Adrenal gland (tissue), 12 donors: ENCODE results near the gene VSIG10. TPM values are rescaled to one million over a fixed set of nuclear protein-coding genes. Genes with fewer than 3 reads are reported as not detected.

ENCODE experiments used
- DNase-seq, 7 donors: peaks; one replicate each; pipeline ENCODE4 v3.0.0-alpha.2; 2019 to 2020
- H3K27ac ChIP-seq, 5 donors: fragments of 200-600 bp; sonication (generic) in 4 of 5; 1 replicate in 3 of 5; 2 replicates in 2 of 5; pipeline versions ENCODE4 v1.5.1 to v1.8.0; 2016 to 2020; ENCODE audit warnings: mild to moderate bottlenecking in 1 of 5
- H3K27me3 ChIP-seq: fragments of 200-600 bp; 2 replicates; pipeline ENCODE4 v1.8.0; 2021
- H3K36me3 ChIP-seq, 2 donors: fragments of 200-600 bp; replicated peaks in 1 of 2; 1 replicate in 1 of 2; 2 replicates in 1 of 2; pipeline versions ENCODE4 v1.5.1 to v1.8.0; 2018 to 2022
- H3K4me1 ChIP-seq, 2 donors: fragments of 200-600 bp; replicated peaks in 1 of 2; 1 replicate in 1 of 2; 2 replicates in 1 of 2; pipeline versions ENCODE4 v1.5.1 to v1.8.0; 2018 to 2021
- H3K4me3 ChIP-seq, 4 donors: fragments of 200-600 bp; sonication (generic) in 3 of 4; one replicate each; pipeline ENCODE4 v1.5.1; 2016 to 2018
- H3K9me3 ChIP-seq, 3 donors: fragments of 200-600 bp; sonication (generic) in 1 of 3; replicated peaks in 1 of 3; 1 replicate in 2 of 3; 2 replicates in 1 of 3; pipeline versions ENCODE4 v1.5.1 to v1.8.0; 2016 to 2021
- POLR2A ChIP-seq, 2 donors: fragments of 450-650 bp; IDR thresholded peaks; one replicate each; pipeline ENCODE4 v1.6.1; 2017; ENCODE audit warnings: antibody characterized with exemption in 2 of 2, mild to moderate bottlenecking in 2 of 2, moderate library complexity in 1 of 2
- WGBS, 4 donors: extraction: QIAGEN DNeasy Blood & Tissue Kit in 2 of 4; methylation state at CpG; one replicate each; pipeline versions ENCODE4 v1.1.5 to v1.1.7; 2013 to 2017; 5-methylcytosine and 5-hydroxymethylcytosine counted together
- intact Hi-C, 2 donors: fragments of 100-400 bp; cut with DNase I; formaldehyde crosslinking; loops; one replicate each; pipeline versions ENCODE4 v1.14.1 to v1.15.0; 2022 to 2023
- polyA plus RNA-seq, 3 donors: library from polyadenylated mRNA; stranded (reverse); fragments of 200-250 nt in 2 of 3; fragments of 350-450 nt in 1 of 3; fragmentation: Illumina TruSeq in 1 of 3; extraction: RNeasy Lipid Tissue Mini Kit (QIAGEN cat#74804) in 1 of 3; gene quantifications; one replicate each; pipeline ENCODE4 v1.2.3, GENCODE V29; 2013 to 2014
- total RNA-seq, 9 donors: library from RNA; depleted of rRNA in 4 of 9; stranded (reverse); fragments of >200 nt in 4 of 9; fragments of 120-200 nt in 1 of 9; fragmentation: NEBNext Ultra II Directional in 1 of 9; extraction: Animal tissue kit (Norgen Biotek cat#: 25700) in 1 of 9; gene quantifications; one replicate each; pipeline versions ENCODE4 v1.1.0 to v1.2.4, GENCODE V29; 2013 to 2023
- TF ChIP-seq, protein P1 (sequence below), 6 experiments: fragments of 450-650 bp in 4 of 6; fragments of 200-600 bp in 2 of 6; sonication (generic) in 1 of 6; IDR thresholded peaks; 1 replicate in 5 of 6; 2 replicates in 1 of 6; pipeline versions ENCODE4 v1.5.1 to v1.8.0; 2016 to 2021; ENCODE audit warnings: antibody characterized with exemption in 6 of 6, mild to moderate bottlenecking in 2 of 6, moderate library complexity in 1 of 6
- donor health status: healthy with polysubstance abuse.
- donor health status: Bipolar disorder and iron deficiency.
- donor health status: DM: yes; HTN: yes; CAD: no.
- donor health status: DM: no; HTN: no; CAD: no.
- donor health status: DM: no; HTN: no; CAD: no.
- donor health status: DM: yes; HTN: yes; CAD: no.

Gene VSIG10
- total and polyA plus RNA-seq, 12 donors: 22.6 to 87.6 (median 53.0) TPM

- H3K4me3 ChIP-seq: peak overlapping the region in 1 of 4 donors; percentile 10
- 27 to 41% (median 38%) methylated on average over 6 to 14 of the region's 14 CpGs for WGBS, 4 donors
- H3K4me1 ChIP-seq: peaks cover 10 to 47% of the 10 kb centered on the region in 2 donors
- DNase-seq: peak; percentile 79 to 98 (median 94)
- TF ChIP-seq, protein P1, sequence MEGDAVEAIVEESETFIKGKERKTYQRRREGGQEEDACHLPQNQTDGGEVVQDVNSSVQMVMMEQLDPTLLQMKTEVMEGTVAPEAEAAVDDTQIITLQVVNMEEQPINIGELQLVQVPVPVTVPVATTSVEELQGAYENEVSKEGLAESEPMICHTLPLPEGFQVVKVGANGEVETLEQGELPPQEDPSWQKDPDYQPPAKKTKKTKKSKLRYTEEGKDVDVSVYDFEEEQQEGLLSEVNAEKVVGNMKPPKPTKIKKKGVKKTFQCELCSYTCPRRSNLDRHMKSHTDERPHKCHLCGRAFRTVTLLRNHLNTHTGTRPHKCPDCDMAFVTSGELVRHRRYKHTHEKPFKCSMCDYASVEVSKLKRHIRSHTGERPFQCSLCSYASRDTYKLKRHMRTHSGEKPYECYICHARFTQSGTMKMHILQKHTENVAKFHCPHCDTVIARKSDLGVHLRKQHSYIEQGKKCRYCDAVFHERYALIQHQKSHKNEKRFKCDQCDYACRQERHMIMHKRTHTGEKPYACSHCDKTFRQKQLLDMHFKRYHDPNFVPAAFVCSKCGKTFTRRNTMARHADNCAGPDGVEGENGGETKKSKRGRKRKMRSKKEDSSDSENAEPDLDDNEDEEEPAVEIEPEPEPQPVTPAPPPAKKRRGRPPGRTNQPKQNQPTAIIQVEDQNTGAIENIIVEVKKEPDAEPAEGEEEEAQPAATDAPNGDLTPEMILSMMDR (IDR thresholded peaks at IDR 0.05): no peak
- peak in 1 of 2 donors; percentile 62 for TF ChIP-seq POLR2A (IDR thresholded peaks at IDR 0.05)
- H3K9me3 ChIP-seq: no peaks in the 10 kb centered on the region
- H3K27ac ChIP-seq: peak overlapping the region; percentile 67 to 91 (median 76)
- no peaks in the 10 kb centered on the region for H3K27me3 ChIP-seq
- intact Hi-C loops: no loop called here
- peaks cover 0 to 27% of the 10 kb centered on the region in 2 donors for H3K36me3 ChIP-seq
These were observed 51.3 kb downstream of the VSIG10 start for GRCh38 chr12:118052324-118053070.

GRCh38 chr12:118050972-118051910 lies 52.6 kb downstream of the VSIG10 start:
- H3K27ac ChIP-seq: peak overlapping the region; percentile 67 to 91 (median 76)
- DNase-seq: no peak
- H3K36me3 ChIP-seq: peaks cover 0 to 27% of the 10 kb centered on the region in 2 donors
- no peak overlapping the region for H3K4me3 ChIP-seq
- no peaks in the 10 kb centered on the region for H3K27me3 ChIP-seq
- TF ChIP-seq, protein P1 (IDR thresholded peaks at IDR 0.05): peak in 1 of 6 experiments; percentile 15
- TF ChIP-seq POLR2A (IDR thresholded peaks at IDR 0.05): no peak
- WGBS, 4 donors: 75 to 88% (median 82%) methylated on average over 12 of the region's 12 CpGs
- H3K4me1 ChIP-seq: peaks cover 10 to 50% of the 10 kb centered on the region in 2 donors
- intact Hi-C loops: no loop called here
- H3K9me3 ChIP-seq: no peaks in the 10 kb centered on the region

DNA sequence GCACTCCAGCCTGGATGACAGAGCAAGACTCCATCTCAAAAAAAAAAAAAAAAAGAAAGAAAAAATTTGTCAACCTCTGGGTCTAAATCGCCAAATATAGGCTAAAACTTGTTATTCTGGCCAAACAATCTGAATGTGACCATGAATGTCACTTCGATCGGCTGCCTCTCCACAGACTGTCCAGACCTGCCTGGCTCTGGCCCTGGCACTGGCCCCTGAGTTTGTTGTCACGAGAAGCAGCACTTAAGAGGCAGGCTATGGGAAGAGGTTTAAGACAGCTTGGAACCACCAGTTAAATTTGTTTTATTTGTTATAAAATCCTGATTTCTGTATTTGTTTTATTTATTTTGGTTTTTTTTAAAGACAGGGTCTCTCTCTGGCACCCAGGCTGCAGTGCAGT lies 57.4 kb downstream of the VSIG10 start:
- H3K4me3 ChIP-seq: no peak overlapping the region
- H3K36me3 ChIP-seq: peaks cover 0 to 64% of the 10 kb centered on the region in 2 donors
- no peaks in the 10 kb centered on the region for H3K27me3 ChIP-seq
- 58 to 74% (median 65%) methylated on average over 4 of the region's 4 CpGs for WGBS, 4 donors
- H3K4me1 ChIP-seq: peaks cover under 1 to 16% of the 10 kb centered on the region in 2 donors
- DNase-seq: peak in 2 of 7 donors; percentile 53 to 56
- intact Hi-C loops: no loop called here
- H3K9me3 ChIP-seq: no peaks in the 10 kb centered on the region
- H3K27ac ChIP-seq: peak overlapping the region in 1 of 5 donors; percentile 6
- TF ChIP-seq POLR2A (IDR thresholded peaks at IDR 0.05): no peak
- TF ChIP-seq, protein P1 (IDR thresholded peaks at IDR 0.05): no peak

DNA sequence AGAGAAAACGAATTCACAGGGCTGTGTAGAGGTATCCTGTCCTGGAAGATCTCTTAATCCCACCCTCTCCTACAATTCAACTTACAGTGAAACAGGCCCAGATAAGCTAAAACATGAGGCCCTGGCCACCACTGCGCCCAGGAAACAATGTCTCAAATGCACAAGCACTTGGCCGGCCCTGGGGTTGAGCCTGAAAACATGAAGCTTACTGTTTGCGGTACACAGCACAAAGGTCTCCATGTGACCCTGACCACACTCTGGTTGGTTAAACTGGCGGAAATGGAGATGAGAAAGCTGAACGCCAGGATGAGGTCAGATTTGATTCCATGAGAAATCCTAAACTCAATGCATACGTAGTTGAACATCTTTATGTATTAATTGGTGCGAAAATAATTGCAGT lies 59.2 kb downstream of the VSIG10 start:
- DNase-seq: no peak
- H3K27me3 ChIP-seq: no peaks in the 10 kb centered on the region
- H3K4me1 ChIP-seq: peaks cover 0 to 11% of the 10 kb centered on the region in 2 donors
- intact Hi-C loops: no loop called here
- no peaks in the 10 kb centered on the region for H3K9me3 ChIP-seq
- TF ChIP-seq, protein P1 (IDR thresholded peaks at IDR 0.05): no peak
- no peak for TF ChIP-seq POLR2A (IDR thresholded peaks at IDR 0.05)
- no peak overlapping the region for H3K27ac ChIP-seq
- peaks cover 0 to 65% of the 10 kb centered on the region in 2 donors for H3K36me3 ChIP-seq
- no peak overlapping the region for H3K4me3 ChIP-seq
- WGBS, 4 donors: 92 to 98% (median 94%) methylated on average over 8 of the region's 8 CpGs
